Esophagus squamous epithelium (tissue), 5 donors: Measurements from ENCODE around the gene KIF1C. TPM values are rescaled to one million over a fixed set of nuclear protein-coding genes. Genes with fewer than 3 reads are reported as not detected.

Source experiments
- DNase-seq: peaks from one replicate; lab custom pipeline; 2025; lab: John Stamatoyannopoulos, UW
- H3K27ac ChIP-seq, 4 donors: fragments of 200-600 bp; sonication (generic); one replicate each; pipeline ENCODE4 v1.5.1; 2016 to 2019; ENCODE audit warnings: mild to moderate bottlenecking in 1 of 4
- H3K27me3 ChIP-seq, 4 donors: fragments of 200-600 bp; sonication (generic); 1 replicate in 3 of 4; 2 replicates in 1 of 4; pipeline versions ENCODE4 v1.5.1 to v1.6.0; 2017 to 2021; ENCODE audit warnings: antibody characterized with exemption in 1 of 4
- H3K36me3 ChIP-seq, 3 donors: fragments of 200-600 bp; sonication (generic); one replicate each; pipeline ENCODE4 v1.5.1; 2016 to 2019
- H3K4me1 ChIP-seq, 3 donors: fragments of 200-600 bp; sonication (generic); one replicate each; pipeline ENCODE4 v1.5.1; 2017 to 2019
- H3K4me3 ChIP-seq, 4 donors: fragments of 200-600 bp; sonication (generic); 1 replicate in 3 of 4; 2 replicates in 1 of 4; pipeline ENCODE4 v1.5.1; 2016 to 2019; ENCODE audit warnings: mild to moderate bottlenecking in 2 of 4, moderate library complexity in 1 of 4
- H3K9me3 ChIP-seq, 3 donors: fragments of 200-600 bp; sonication (generic); one replicate each; pipeline ENCODE4 v1.5.1; 2016 to 2019
- CTCF ChIP-seq, 6 experiments: fragments of 450-650 bp in 4 of 6; fragments of 200-600 bp in 2 of 6; sonication (generic) in 2 of 6; IDR thresholded peaks; one replicate each; pipeline ENCODE4 v1.5.1; 2016 to 2019; ENCODE audit warnings: antibody characterized with exemption in 6 of 6, mild to moderate bottlenecking in 4 of 6, moderate library complexity in 4 of 6
- POLR2A ChIP-seq, 4 donors: fragments of 450-650 bp; IDR thresholded peaks; one replicate each; pipeline ENCODE4 v1.6.1; 2017; ENCODE audit warnings: antibody characterized with exemption in 4 of 4, mild to moderate bottlenecking in 4 of 4, moderate library complexity in 3 of 4
- WGBS, 2 donors: methylation state at CpG; one replicate each; pipeline ENCODE4 v1.1.5; 2018; 5-methylcytosine and 5-hydroxymethylcytosine counted together
- intact Hi-C: fragments of 100-400 bp; cut with DNase I; formaldehyde crosslinking; loops from one replicate; pipeline ENCODE4 v1.15.0; 2022
- total RNA-seq, 4 donors: library from RNA; depleted of rRNA; stranded (reverse); fragments of >200 nt; gene quantifications; one replicate each; pipeline ENCODE4 v1.1.0, GENCODE V29; 2016
- donor health status: DM: yes; HTN: yes; CAD: no.

The KIF1C gene
- total RNA-seq, 4 donors from 2014 or later = 66.9 to 93.3 (median 81.7) TPM

- Histone ChIP-seq H3K9me3 (no peaks in the 10 kb centered on the region), H3K36me3 (no peaks in the 10 kb centered on the region), H3K27me3 (peaks cover 0 to 15% (median 0%) of the 10 kb centered on the region in 4 donors), H3K4me1 (peaks cover 5 to 33% (median 9%) of the 10 kb centered on the region in 3 donors), H3K4me3 (peak within 1 kb of the TSS; percentile 30 to 61 (median 41)), H3K27ac (peak within 1 kb of the TSS in 1 of 4 donors; percentile 38)
- WGBS, 2 donors = 5 to 10% methylated on average over 7 to 14 of the region's 24 CpGs
- intact Hi-C loops = no loop called here
- no peak for TF ChIP-seq CTCF (IDR thresholded peaks at IDR 0.05)
- TF ChIP-seq POLR2A (IDR thresholded peaks at IDR 0.05) = no peak
- DNase-seq = no peak
These were observed 37.6 kb downstream of the KIF1C start, which contains the start of gene SLC52A1 for GRCh38 chr17:5035315-5035714. TSS of gene SLC52A1 (minus strand) at chr17:5035426. CDS start at chr17:5034606, 820 bp downstream.

GRCh38 chr17:5042157-5043022 is 44.6 kb downstream of the KIF1C start:
- no peak overlapping the region for H3K4me3 ChIP-seq
- H3K27me3 ChIP-seq = no peaks in the 10 kb centered on the region
- no peak for DNase-seq
- no peak for TF ChIP-seq CTCF (IDR thresholded peaks at IDR 0.05)
- no peak for TF ChIP-seq POLR2A (IDR thresholded peaks at IDR 0.05)
- H3K36me3 ChIP-seq = no peaks in the 10 kb centered on the region
- 67 to 82% methylated on average over 13 to 15 of the region's 15 CpGs for WGBS, 2 donors
- no peak overlapping the region for H3K27ac ChIP-seq
- intact Hi-C loops = no loop called here
- H3K9me3 ChIP-seq = no peaks in the 10 kb centered on the region
- peaks cover 0 to 3% (median 0%) of the 10 kb centered on the region in 3 donors for H3K4me1 ChIP-seq

- Histone ChIP-seq H3K4me3 (no peak overlapping the region), H3K4me1 (peaks cover 0 to 3% (median 0%) of the 10 kb centered on the region in 3 donors), H3K27me3 (no peaks in the 10 kb centered on the region), H3K36me3 (no peaks in the 10 kb centered on the region), H3K9me3 (no peaks in the 10 kb centered on the region), H3K27ac (no peak overlapping the region)
- 100% methylated on average over 1 of the region's 1 CpG for WGBS, 2 donors
- intact Hi-C loops = no loop called here
- TF ChIP-seq POLR2A (IDR thresholded peaks at IDR 0.05) = no peak
- TF ChIP-seq CTCF (IDR thresholded peaks at IDR 0.05) = no peak
- no peak for DNase-seq
These were observed 45.8 kb downstream of the KIF1C start for GRCh38 chr17:5043524-5043923.

GRCh38 chr17:5044630-5045029 is 46.9 kb downstream of the KIF1C start:
- WGBS, 2 donors = 79 to 84% methylated on average over 3 to 4 of the region's 5 CpGs
- DNase-seq = no peak

More at GRCh38 chr17:5044630-5045029, 46.9 kb downstream of the KIF1C start:
- H3K27me3 ChIP-seq = no peaks in the 10 kb centered on the region
- H3K27ac ChIP-seq = no peak overlapping the region
- no peak overlapping the region for H3K4me3 ChIP-seq
- peaks cover 0 to 7% (median 2%) of the 10 kb centered on the region in 3 donors for H3K4me1 ChIP-seq
- TF ChIP-seq CTCF (IDR thresholded peaks at IDR 0.05) = no peak
- TF ChIP-seq POLR2A (IDR thresholded peaks at IDR 0.05) = no peak
- intact Hi-C loops = no loop called here
- H3K36me3 ChIP-seq = no peaks in the 10 kb centered on the region
- H3K9me3 ChIP-seq = no peaks in the 10 kb centered on the region
